GM06990 (cell line): ENCODE results near the gene SLC6A2.

Experiments
- DNase-seq: peaks from one replicate; pipeline ENCODE4 v3.0.0-alpha.2; 2011; ENCODE audit not compliant: insufficient read length; ENCODE audit errors: extremely low read depth
- H3K27me3 ChIP-seq: replicated peaks from 2 replicates; pipeline ENCODE4 v1.6.0; 2011; ENCODE audit warnings: low read length; ENCODE audit not compliant: control insufficient read depth, insufficient read depth
- H3K36me3 ChIP-seq: 2 replicates; pipeline ENCODE4 v1.5.1; 2011; ENCODE audit warnings: low read length; ENCODE audit not compliant: control insufficient read depth, insufficient read depth
- H3K4me3 ChIP-seq: replicated peaks from 2 replicates; pipeline ENCODE4 v1.5.1; 2011; ENCODE audit warnings: low read depth, mild to moderate bottlenecking, control low read depth, low read length
- CTCF ChIP-seq: IDR thresholded peaks from 2 replicates; pipeline ENCODE4 v1.5.1; 2011; ENCODE audit warnings: low read length, control low read depth, mild to moderate bottlenecking, inconsistent platforms; ENCODE audit not compliant: insufficient read depth, poor library complexity, severe bottlenecking

Gene SLC6A2

GRCh38 chr16:55657616-55658015, 1.8 kb downstream of the SLC6A2 start:
- DNase-seq = no peak
- TF ChIP-seq CTCF = no peak
- no peak overlapping the region for H3K4me3 ChIP-seq
- no peaks in the 10 kb centered on the region for H3K36me3 ChIP-seq
- no peaks in the 10 kb centered on the region for H3K27me3 ChIP-seq

GRCh38 chr16:55658898-55659420, 3.2 kb downstream of the SLC6A2 start:
- no peaks in the 10 kb centered on the region for H3K36me3 ChIP-seq
- no peak for TF ChIP-seq CTCF
- DNase-seq = no peak
- no peaks in the 10 kb centered on the region for H3K27me3 ChIP-seq
- no peak overlapping the region for H3K4me3 ChIP-seq

- DNase-seq = no peak
- TF ChIP-seq CTCF = no peak
Measured at GRCh38 chr16:55660026-55660425, 4.2 kb downstream of the SLC6A2 start.

GRCh38 chr16:55660828-55661227, 5.0 kb downstream of the SLC6A2 start:
- no peaks in the 10 kb centered on the region for H3K27me3 ChIP-seq
- no peak overlapping the region for H3K4me3 ChIP-seq
- no peaks in the 10 kb centered on the region for H3K36me3 ChIP-seq
- DNase-seq = no peak
- no peak for TF ChIP-seq CTCF

More at GRCh38 chr16:55660026-55660425, 4.2 kb downstream of the SLC6A2 start:
- Histone ChIP-seq H3K4me3 (no peak overlapping the region), H3K27me3 (no peaks in the 10 kb centered on the region), H3K36me3 (no peaks in the 10 kb centered on the region)

GRCh38 chr16:55661941-55662643, 6.3 kb downstream of the SLC6A2 start:
- Histone ChIP-seq H3K27me3 (no peaks in the 10 kb centered on the region), H3K36me3 (no peaks in the 10 kb centered on the region), H3K4me3 (no peak overlapping the region)
- DNase-seq = no peak
- no peak for TF ChIP-seq CTCF
